NCI-H128 (cell line): ENCODE results near the gene MAP3K2.
"Not testable (repeated sequence)": the region's sequence is repeated elsewhere in the genome, so short reads cannot be mapped to it uniquely, and the experiment has no call there.

Source experiments
- DNase-seq: peaks from one replicate; lab custom pipeline; 2025; ENCODE audit not compliant: unreplicated experiment; lab: John Stamatoyannopoulos, UW

Gene MAP3K2

DNA sequence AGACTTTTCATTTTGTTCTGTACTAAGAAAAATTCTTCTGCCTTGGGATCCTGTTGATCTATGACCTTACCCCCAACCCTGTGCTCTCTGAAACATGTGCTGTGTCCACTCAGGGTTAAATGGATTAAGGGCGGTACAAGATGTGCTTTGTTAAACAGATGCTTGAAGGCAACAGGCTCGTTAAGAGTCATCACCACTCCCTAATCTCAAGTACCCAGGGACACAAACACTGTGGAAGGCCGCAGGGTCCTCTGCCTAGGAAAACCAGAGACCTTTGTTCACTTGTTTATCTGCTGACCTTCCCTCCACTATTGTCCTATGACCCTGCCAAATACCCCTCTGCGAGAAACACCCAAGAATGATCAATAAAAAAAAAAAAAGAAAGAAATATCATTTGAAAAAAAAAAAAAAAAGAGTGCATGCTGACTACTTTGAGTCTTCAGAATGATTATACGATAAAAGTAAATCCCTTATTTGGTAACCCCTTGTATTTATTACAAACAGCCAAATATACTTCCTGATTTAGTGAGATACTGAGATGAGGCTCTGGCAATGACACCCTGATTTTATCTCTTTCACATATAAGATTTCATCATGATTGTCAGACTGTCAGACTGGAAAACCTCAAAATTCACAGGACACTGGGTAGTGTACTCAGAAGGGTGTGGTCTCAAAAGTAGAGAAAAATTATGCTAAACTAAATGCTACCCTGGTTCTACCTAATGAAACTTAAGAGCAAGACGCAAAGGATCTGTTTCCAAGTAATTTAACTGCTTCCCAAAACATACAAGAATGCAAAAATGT, 33.7 kb downstream of the MAP3K2 start:
- DNase-seq: not testable (repeated sequence)

DNA sequence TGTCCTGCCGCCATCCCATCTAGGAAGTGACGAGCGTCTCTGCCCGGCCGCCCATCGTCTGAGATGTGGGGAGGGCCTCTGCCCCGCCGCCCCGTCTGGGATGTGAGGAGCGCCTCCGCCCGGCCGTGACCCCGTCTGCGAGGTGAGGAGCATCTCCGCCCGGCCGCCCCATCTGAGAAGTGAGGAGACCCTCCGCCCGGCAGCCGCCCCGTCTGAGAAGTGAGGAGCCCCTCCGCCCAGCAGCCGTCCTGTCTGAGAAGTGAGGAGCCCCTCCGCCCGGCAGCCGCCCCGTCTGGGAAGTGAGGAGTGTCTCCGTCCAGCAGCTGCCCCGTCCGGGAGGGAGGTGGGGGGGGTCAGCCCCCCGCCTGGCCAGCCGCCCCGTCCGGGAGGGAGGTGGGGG, 34.6 kb downstream of the MAP3K2 start:
- DNase-seq: not testable (repeated sequence)

DNA sequence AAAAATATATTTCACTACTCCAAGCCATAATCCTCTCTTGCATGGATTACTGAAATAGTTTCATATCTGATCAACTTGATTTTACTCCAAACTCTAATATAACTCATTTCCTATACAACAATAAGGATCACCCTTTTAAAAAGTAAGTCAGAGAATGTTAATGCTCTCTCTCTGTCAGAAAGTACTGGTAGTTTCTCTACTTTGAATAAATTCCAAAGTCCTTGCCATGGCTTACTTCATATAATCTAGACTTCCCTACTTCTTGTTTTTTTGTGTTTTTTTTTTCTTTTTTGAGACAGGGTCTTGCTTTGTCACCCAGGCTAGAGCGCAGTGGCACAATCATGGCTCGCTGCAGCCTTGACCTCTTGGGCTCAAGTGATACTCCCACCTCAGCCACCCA, 36.2 kb downstream of the MAP3K2 start:
- DNase-seq: no peak

DNA sequence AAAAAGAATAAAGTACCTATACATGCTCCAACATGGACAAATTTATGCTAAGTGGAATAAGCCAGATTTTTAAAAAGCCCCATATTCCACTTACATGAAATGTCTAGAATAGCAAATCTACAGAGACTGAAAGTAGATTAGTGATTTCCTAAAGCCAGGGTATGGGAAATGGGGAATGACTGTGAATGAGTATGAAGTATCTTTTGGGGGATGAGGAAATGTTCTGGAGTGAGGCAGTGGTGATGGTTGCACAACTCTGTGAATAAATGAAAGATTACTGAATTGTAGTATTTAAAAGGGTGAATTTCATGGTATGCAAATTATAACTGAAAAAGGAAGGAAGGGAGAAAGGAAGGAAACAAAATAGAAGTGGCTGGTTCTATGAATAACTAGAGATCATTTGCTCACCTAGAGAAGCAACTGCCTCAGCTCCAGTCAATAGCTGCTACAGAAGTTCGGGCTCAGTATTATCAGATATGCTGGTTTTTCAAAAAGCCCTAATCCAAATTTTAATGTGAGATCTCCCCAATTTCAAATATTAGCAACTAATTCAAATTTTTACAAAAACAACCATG, 39.3 kb downstream of the MAP3K2 start:
- DNase-seq: no peak

DNA sequence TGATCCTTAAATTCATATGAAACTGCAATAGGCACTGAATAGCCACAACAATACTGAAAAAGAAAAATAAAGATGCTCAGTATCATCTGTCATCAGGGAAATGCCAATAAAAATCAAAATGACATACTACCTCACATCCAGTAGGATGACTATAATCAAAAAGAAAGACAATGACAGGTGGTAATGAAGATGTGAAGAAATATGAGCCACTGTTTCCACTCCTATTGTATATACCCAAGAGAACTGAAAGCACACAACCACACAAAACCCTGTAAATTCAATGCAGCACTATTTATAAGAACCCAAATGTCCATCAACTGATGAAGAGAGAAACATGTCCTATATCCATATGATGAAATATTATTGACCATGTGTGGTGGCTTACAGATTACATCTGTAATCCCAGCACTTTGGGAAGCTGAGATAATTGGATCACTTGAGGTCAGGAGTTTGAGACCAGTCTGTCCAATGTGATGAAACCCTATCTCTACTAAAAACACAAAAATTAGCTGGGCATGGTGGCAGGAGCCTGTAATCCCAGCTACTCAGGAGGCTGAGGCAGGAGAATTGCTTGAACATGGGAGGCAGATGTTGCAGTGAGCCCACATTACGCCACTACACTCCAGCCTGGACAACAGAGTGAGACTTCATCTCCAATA, 39.9 kb downstream of the MAP3K2 start:
- no peak for DNase-seq

DNA sequence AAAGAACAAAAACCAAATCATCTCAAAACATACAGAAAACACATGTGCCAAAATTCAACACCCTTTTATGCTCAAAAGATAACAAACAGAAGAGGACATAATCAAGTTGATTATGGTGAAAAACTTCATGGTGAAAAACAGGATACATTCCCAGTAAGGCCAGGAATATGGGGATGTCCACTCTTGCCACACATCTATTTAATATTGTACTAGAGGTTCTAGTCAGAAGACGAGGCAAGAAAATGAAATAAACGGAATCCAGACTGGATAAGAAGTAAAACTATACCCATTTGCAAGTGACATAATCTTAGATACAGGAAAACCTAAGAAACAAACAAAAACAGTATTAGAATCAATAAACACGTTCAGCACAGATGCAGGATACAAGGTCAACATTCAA, 40.8 kb downstream of the MAP3K2 start:
- no peak for DNase-seq

DNA sequence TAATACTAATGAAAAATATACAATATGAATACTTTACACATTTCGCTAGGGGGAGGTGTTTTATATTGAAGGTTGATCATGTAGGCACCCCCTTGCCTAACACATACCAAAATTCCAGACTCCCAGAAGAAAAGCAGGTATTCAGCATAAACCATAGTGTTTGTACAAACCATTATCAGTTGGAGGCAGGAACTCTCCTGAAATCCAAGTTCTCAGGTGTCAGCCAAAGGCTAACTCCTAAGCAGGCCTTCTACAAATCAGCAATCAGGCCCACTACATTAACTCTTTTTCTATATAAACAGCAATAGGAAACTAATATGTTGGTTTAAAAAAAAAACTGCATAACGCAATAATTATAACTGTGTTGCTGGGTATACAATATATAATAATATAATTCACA, 44.5 kb downstream of the MAP3K2 start:
- DNase-seq: no peak

DNA sequence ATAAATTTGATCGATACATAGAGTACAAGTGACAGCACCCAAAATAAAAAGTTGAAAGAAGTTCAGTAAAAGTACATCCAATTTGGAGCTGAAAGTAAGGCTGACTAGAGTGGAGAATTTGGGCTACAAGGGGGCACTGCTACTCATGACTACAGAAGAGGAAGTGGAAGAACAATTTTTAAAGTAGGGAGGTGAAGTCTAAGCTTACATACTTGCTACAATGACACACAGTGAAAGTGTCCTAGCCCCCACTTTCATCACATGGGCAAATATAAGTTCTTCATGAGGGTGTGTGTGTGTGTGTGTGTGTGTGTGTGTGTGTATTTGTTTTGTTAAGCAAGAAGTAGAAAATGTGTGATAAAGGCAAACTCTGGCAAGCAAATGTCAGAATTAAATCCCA, 45.7 kb downstream of the MAP3K2 start:
- no peak for DNase-seq

DNA sequence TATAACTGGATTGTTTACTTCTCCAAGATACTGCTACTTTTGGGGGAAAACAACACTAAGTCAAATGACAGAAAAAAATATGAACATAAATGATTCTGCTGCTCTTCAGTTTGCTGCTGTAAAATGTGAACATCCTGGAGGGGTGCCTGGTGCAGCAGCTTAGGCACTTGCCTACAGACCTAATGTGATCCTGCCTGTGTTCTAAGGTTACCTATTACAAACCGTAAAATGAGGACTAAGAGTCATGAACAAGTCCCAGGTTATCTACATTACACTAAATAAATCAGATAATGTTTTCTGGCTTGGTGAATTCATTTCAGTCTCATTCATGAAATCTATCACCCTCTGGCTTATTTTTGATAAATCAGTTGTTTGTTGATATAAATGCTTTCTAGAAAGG, 55.4 kb downstream of the MAP3K2 start:
- DNase-seq: no peak

DNA sequence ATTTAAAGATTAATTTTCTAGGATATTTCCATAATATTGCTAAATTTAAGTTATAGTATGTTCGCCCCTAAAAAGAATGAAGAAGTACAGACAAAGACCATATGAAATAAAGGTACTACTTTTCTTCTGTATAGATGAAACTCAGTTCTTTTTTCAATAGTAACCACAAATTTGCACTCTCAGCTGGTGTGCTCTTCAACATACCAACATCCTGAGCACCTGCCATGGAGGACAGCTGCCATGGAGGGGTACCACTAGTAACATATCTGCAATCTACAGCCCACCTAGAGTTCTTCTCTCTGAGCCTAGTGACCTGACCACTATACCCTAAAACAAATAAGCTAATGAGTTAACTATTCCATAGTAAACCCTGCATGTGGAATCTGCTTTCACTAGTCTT, 57.0 kb downstream of the MAP3K2 start:
- no peak for DNase-seq

DNA sequence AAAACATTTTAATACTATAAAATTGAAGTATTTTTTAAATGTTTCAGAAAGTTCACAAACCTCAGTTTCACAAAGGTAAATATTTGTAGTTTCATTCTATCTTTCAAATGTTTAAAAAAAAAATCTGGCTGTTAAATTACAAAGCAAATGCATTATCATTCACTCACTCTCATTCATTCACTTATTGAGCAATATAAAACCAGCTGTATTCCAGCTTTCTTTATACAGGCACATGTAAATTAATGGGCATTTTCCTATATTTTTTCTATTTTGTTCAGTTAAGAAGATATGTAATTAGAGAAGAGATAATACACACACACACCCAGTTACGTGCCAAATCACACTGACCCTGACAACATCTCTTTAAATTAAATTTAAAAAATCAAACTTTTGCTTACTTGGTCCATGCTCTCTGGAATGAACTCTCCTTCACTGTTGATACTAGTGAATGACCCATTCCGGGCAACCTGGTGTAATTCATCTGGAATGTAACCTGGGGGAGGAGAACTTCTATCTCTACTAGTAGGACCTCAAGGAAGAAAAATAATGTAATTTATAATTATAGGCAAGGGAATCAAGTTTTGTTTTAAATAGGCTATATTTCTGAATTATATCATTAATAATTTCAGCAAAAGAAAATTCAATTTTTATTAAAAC, 61.4 kb downstream of the MAP3K2 start:
- DNase-seq: no peak

DNA sequence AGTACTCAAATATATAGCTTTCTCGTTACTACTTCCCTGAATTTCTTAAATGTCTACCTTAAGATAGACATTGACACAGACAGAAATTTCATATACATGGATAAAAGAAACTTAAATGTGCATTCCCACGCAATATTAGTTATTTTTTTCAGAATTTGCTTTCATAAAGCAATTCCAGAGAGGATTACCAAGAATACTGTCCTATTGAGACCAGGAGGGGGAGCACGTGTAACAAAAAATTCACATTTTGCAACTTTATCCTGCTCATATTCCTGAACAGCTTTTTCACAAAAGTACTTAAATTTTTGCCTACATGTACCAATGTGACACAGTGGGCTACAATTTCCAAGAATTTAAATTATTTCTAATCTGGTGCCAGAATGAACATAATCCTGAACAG, 63.1 kb downstream of the MAP3K2 start:
- no peak for DNase-seq

DNA sequence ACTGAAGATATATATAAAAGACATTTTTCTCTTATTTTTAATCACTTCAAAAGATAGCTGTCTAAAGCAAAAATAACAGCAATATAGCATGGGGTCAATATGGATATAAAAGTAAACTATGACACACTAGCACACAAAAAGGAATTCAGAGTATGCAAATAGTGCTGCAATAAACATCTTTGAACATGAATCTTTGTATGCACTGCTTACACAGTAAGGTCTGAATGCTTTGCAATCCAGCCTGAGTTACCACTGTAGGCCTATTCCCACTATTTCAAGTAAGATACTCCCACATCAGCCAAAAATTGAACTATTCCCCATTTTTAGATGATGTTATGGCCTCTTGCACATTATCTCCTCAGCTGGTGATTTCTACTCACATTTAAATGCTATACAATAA, 66.5 kb downstream of the MAP3K2 start:
- no peak for DNase-seq

DNA sequence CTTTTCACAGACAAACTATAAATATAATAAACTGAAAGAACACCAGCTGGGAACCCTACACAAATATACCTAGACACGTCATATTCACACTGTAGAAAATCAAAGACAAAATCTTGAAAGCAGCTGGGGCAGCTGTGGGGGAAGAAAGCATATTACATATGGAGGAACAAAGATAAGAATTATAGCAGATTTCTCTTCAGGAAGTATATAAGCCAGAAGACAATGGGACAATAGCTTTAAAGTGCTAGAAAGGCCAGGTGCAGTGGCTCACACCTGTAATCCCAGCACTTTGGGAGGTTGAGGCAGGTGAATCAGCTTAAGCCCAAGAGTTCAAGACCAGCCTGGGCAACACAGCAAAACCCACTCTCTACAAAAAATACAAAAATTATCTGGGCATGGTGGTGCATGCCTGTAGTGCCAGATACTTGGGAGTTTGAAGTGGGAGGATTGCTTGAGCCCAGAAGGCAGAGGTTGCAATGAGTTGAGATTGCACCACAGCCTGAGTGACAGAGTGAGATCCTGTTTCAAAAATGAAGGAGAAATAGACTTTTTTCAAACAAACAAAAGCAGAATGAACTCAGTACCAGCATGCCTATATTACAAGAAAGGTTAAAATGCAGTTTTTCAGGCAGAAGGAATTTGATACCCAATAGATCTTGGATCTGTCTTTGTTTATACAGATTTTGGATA, 67.0 kb downstream of the MAP3K2 start:
- DNase-seq: no peak

DNA sequence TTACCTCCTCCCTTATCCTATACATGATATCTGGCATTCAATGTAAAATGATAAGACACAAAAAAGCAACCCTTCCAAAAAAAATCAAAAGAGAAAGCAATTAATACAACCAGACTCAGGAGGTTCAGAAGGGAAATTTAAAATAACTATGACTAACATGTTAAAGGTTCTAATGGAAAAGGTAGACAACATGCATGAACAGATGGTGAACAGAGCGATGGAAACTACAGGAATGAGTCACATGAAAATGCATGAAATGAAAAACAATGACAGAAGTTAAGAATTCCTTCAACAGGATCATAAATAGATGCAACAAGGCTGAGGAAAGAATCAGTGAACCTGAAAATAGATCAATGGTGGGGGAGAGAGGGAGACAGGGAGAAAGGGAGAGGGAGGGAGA, 67.7 kb downstream of the MAP3K2 start:
- no peak for DNase-seq

DNA sequence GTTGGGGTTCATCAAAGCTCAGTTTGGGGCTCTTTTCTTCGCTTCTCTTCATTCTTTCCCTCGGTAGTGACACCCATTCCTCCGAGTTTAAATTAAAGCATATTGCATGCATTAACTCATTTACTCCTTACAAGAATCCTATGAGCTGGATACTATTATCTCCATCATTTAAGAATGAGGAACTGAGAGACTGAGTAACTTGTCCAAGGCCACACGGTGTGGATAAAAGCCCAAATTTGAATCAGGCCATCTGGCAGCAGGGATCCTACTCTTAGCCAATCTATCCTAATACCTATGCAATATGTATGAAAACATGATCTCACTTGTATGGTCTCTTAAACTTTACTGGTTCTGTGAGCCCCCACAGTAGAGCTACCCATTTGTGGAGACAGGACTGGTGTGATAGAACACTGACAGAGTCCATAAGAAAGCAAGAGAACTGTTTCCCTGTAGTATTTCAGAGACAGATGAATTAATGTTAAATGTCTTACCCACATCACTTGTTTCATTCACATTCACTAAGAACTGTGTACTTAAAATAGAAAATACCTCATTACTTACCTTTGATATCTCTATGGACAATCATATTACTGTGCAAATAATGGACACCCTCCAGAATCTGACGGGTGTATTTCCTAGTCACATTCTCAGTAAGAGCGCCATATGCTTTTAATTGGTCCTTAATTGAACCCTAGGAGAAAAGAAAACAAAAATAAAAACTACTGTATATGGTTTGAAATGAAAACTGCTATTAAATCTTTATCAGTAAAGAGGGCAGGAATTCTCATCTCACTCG, 73.4 kb downstream of the MAP3K2 start:
- no peak for DNase-seq

DNA sequence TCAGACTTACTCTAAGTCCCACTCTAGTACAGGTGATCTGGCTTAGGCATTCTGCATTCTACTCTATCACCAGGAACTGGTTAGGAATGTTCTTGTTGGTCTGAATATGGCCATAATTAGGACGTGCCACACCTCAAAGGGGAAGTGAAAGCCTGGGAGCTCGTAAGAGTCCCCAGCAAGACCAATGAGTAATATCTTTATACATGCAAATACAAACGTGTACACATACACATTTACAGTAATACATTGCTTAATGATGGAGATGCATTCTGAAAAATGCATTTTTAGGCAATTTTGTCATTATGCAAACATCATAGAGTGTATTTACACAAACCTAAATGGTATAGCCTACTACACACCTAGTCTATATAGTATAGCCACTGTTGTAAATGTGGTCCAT, 74.4 kb downstream of the MAP3K2 start:
- DNase-seq: no peak

DNA sequence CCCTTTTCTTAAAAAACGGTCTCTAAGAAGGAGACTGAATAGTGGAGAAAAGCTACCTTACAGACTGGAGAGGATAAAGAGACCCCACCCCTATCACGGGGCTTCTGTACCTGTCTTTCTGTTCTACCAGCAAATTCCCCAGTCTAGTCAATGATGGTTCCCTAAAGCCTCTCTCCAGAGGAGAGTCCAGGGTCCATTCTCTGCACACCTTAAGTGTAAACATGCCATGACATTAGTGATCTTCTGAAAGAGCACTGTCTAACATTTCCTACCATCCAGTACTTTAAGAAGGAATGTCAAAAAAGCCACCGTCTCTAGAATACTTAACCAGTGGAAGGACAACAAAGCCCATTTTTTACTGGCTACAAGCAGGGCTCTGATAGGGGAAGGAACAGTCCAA, 76.8 kb downstream of the MAP3K2 start:
- DNase-seq: no peak

DNA sequence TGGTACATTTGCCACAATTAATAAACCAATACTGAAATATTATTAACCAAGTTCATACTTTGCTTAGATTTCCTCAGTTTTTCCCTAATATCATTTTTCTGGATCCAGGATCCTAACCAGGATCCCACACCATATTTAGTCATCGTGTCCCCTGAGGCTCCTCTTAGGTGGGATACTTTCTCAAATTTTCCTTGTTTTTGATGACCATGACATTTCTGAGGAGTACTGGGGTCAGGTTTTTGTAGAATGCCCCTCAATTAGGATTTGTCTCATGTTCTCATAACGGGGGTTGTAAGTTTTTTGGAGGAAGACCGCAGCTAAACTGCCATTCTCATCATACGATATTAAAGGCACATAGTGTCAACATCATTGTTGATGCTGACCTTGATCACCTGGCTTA, 78.3 kb downstream of the MAP3K2 start:
- DNase-seq: no peak

DNA sequence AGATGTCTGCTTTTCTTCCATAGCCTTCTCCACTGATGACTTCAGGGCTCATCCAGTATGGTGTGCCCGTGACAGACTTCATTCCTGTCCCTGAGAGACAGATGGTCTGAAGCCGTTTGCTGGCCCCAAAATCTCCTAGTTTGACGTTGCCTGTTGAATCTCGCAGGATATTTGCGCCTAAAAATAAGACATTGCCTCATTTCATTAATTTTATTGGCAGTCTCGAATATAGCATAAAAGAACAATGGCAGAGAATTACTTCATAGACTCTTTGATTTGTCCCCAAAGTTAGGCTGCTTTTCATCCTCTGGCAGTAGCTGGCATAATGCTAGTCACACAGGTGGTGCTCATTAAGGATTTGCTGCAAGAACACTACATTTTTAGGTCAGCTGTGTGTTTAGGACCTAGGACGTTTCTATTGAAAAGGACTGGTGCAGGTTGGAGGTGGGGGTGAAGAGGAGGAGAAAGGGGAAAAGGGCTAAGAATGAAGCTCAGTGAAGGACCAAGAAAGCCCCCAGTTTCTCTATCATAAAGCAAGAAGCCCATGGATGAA, 79.1 kb downstream of the MAP3K2 start:
- no peak for DNase-seq
